Spleen (tissue), 11 donors: Measurements from ENCODE around the gene RB1. TPM values are rescaled to one million over a fixed set of nuclear protein-coding genes. Genes with fewer than 3 reads are reported as not detected.

Source experiments
- DNase-seq: peaks from one replicate; pipeline ENCODE4 v3.0.0-alpha.2; 2020
- H3K27ac ChIP-seq, 8 donors: fragments of 200-600 bp; sonication (generic) in 7 of 8; 1 replicate in 4 of 8; 2 replicates in 4 of 8; pipeline versions ENCODE4 v1.5.0 to v1.8.0; 2016 to 2021; ENCODE audit warnings: inconsistent platforms in 4 of 8, mild to moderate bottlenecking in 4 of 8, moderate library complexity in 1 of 8
- H3K27me3 ChIP-seq, 7 donors: fragments of 200-600 bp; sonication (generic) in 6 of 7; replicated peaks in 1 of 7; 1 replicate in 4 of 7; 2 replicates in 3 of 7; pipeline versions ENCODE4 v1.5.0 to v1.8.0; 2016 to 2021; ENCODE audit warnings: inconsistent platforms in 3 of 7, mild to moderate bottlenecking in 1 of 7
- H3K36me3 ChIP-seq, 6 donors: fragments of 200-600 bp; sonication (generic) in 5 of 6; 1 replicate in 4 of 6; 2 replicates in 2 of 6; pipeline versions ENCODE4 v1.5.0 to v1.8.0; 2016 to 2021; ENCODE audit warnings: inconsistent platforms in 2 of 6
- H3K4me1 ChIP-seq, 6 donors: fragments of 200-600 bp; sonication (generic) in 5 of 6; 1 replicate in 3 of 6; 2 replicates in 3 of 6; pipeline versions ENCODE4 v1.5.0 to v1.8.0; 2016 to 2021; ENCODE audit warnings: inconsistent platforms in 3 of 6
- H3K4me3 ChIP-seq, 8 donors: fragments of 200-600 bp; sonication (generic) in 7 of 8; 1 replicate in 4 of 8; 2 replicates in 4 of 8; pipeline versions ENCODE4 v1.5.0 to v1.8.0; 2016 to 2021; ENCODE audit warnings: inconsistent platforms in 4 of 8, mild to moderate bottlenecking in 4 of 8, moderate library complexity in 2 of 8
- H3K9me3 ChIP-seq, 8 donors: fragments of 200-600 bp; sonication (generic) in 7 of 8; 1 replicate in 4 of 8; 2 replicates in 4 of 8; pipeline versions ENCODE4 v1.5.0 to v1.8.0; 2016 to 2021; ENCODE audit warnings: inconsistent platforms in 4 of 8
- CTCF ChIP-seq, 11 experiments: fragments of 200-600 bp in 7 of 11; fragments of 450-650 bp in 4 of 11; sonication (generic) in 4 of 11; IDR thresholded peaks in 8 of 11; conservative IDR thresholded peaks in 3 of 11; 1 replicate in 7 of 11; 2 replicates in 4 of 11; pipeline versions ENCODE4 v1.4.0 to v1.8.0; 2016 to 2021; ENCODE audit warnings: antibody characterized with exemption in 11 of 11, inconsistent platforms in 4 of 11, mild to moderate bottlenecking in 1 of 11
- POLR2A ChIP-seq, 3 donors: fragments of 450-650 bp; IDR thresholded peaks; one replicate each; pipeline ENCODE4 v1.5.1; 2017; ENCODE audit warnings: antibody characterized with exemption in 3 of 3, mild to moderate bottlenecking in 1 of 3
- POLR2AphosphoS5 ChIP-seq, 3 donors: sonication (generic); formaldehyde crosslinking; IDR thresholded peaks; one replicate each; pipeline ENCODE4 v1.5.1; 2017; ENCODE audit warnings: antibody characterized with exemption in 3 of 3
- WGBS, 5 donors: extraction: QIAGEN DNeasy Blood & Tissue Kit in 3 of 5; methylation state at CpG; one replicate each; pipeline versions ENCODE4 v1.1.5 to v1.1.7; 2013 to 2018; 5-methylcytosine and 5-hydroxymethylcytosine counted together
- intact Hi-C: fragments of 100-400 bp; cut with DNase I; formaldehyde crosslinking; loops from one replicate; pipeline ENCODE4 v1.15.0; 2023; ENCODE audit warnings: low total_unique reads
- polyA plus RNA-seq, 3 donors: library from polyadenylated mRNA; stranded (reverse); fragments of 200-250 nt; gene quantifications; one replicate each; pipeline ENCODE4 v1.2.1, GENCODE V29; 2013
- small RNA-seq, 4 donors: library from RNA; depleted of rRNA; stranded (forward); fragments of <200 nt; gene quantifications; one replicate each; pipeline ENCODE3, GENCODE V24; 2016
- total RNA-seq, 7 donors: library from RNA; depleted of rRNA in 3 of 7; stranded (reverse); fragments of >200 nt in 3 of 7; fragmentation: NEBNext Ultra II Directional in 4 of 7; extraction: Animal tissue kit (Norgen Biotek cat#: 25700) in 4 of 7; gene quantifications; one replicate each; pipeline versions ENCODE4 v1.1.0 to v1.2.1, GENCODE V29; 2016 to 2021
- donor health status: healthy with polysubstance abuse.
- donor health status: DM: no; HTN: no; CAD: no; lungs with moderate emphysema.
- donor health status: DM: no; HTN: no; CAD: no.
- donor health status: Bipolar disorder and iron deficiency.
- donor health status: healthy.
- donor health status: DM: no; HTN: no; CAD: no.
- donor health status: DM: yes; HTN: yes; CAD: no.

The RB1 gene
- total and polyA plus RNA-seq, 10 donors, result 21.3 to 88.0 (median 60.2) TPM

GRCh38 chr13:48526286-48526685 is 222.7 kb downstream of the RB1 start:
- Histone ChIP-seq H3K27me3 (no peaks in the 10 kb centered on the region), H3K36me3 (peaks cover 0 to 8% (median 0%) of the 10 kb centered on the region in 6 donors), H3K4me1 (peaks cover 0 to 38% (median 8%) of the 10 kb centered on the region in 6 donors), H3K27ac (peak overlapping the region in 1 of 8 donors; percentile 13), H3K4me3 (no peak overlapping the region), H3K9me3 (no peaks in the 10 kb centered on the region)
- DNase-seq, result no peak
- TF ChIP-seq POLR2A (IDR thresholded peaks at IDR 0.05) (no peak), CTCF (IDR thresholded peaks at IDR 0.05 in 8 of 11, conservative IDR thresholded peaks at IDR 0.05 in 3 of 11) (no peak), POLR2AphosphoS5 (IDR thresholded peaks at IDR 0.05) (no peak)
- intact Hi-C loops, result no loop called here
- WGBS, 5 donors, result 82 to 89% (median 88%) methylated on average over 10 of the region's 10 CpGs

- intact Hi-C loops, result no loop called here
- Histone ChIP-seq H3K4me3 (no peak overlapping the region), H3K27ac (peak overlapping the region in 1 of 8 donors; percentile 8), H3K4me1 (peaks cover 4 to 49% (median 13%) of the 10 kb centered on the region in 6 donors), H3K9me3 (no peaks in the 10 kb centered on the region), H3K27me3 (no peaks in the 10 kb centered on the region), H3K36me3 (no peaks in the 10 kb centered on the region)
- DNase-seq, result no peak
- no peak for TF ChIP-seq POLR2AphosphoS5 (IDR thresholded peaks at IDR 0.05)
- 80 to 91% (median 86%) methylated on average over 2 of the region's 2 CpGs for WGBS, 5 donors
These were observed 224.4 kb downstream of the RB1 start for GRCh38 chr13:48527955-48528354.

GRCh38 chr13:48528720-48529119 is 225.2 kb downstream of the RB1 start:
- WGBS, 5 donors, result 72 to 82% (median 79%) methylated on average over 3 of the region's 3 CpGs
- Histone ChIP-seq H3K27me3 (no peaks in the 10 kb centered on the region), H3K4me1 (peaks cover 9 to 56% (median 21%) of the 10 kb centered on the region in 6 donors), H3K9me3 (no peaks in the 10 kb centered on the region), H3K36me3 (no peaks in the 10 kb centered on the region), H3K27ac (peak overlapping the region in 2 of 8 donors; percentile 1 to 8), H3K4me3 (no peak overlapping the region)
- no peak for DNase-seq
- intact Hi-C loops, result no loop called here
- TF ChIP-seq POLR2AphosphoS5 (IDR thresholded peaks at IDR 0.05) (no peak), CTCF (IDR thresholded peaks at IDR 0.05 in 8 of 11, conservative IDR thresholded peaks at IDR 0.05 in 3 of 11) (no peak), POLR2A (IDR thresholded peaks at IDR 0.05) (no peak)

GRCh38 chr13:48530833-48531232 is 227.3 kb downstream of the RB1 start:
- no peaks in the 10 kb centered on the region for H3K36me3 ChIP-seq
- H3K4me3 ChIP-seq, result no peak overlapping the region
- DNase-seq, result no peak
- H3K27me3 ChIP-seq, result no peaks in the 10 kb centered on the region
- no peaks in the 10 kb centered on the region for H3K9me3 ChIP-seq
- H3K4me1 ChIP-seq, result peaks cover 9 to 66% (median 25%) of the 10 kb centered on the region in 6 donors
- TF ChIP-seq CTCF (IDR thresholded peaks at IDR 0.05 in 8 of 11, conservative IDR thresholded peaks at IDR 0.05 in 3 of 11), result no peak
- TF ChIP-seq POLR2A (IDR thresholded peaks at IDR 0.05), result no peak
- no peak for TF ChIP-seq POLR2AphosphoS5 (IDR thresholded peaks at IDR 0.05)
- WGBS, 5 donors, result 73 to 88% (median 79%) methylated on average over 6 of the region's 6 CpGs
- intact Hi-C loops, result no loop called here
- H3K27ac ChIP-seq, result peak overlapping the region in 6 of 8 donors; percentile 96 to 99 (median 99)

Small RNAs within 50 kb of the gene (small RNA-seq; reads per million reads assigned to genes)
- 0 reads per million in 4 donors for gene RF00017

Other genes starting within 250 kb of the RB1 start
- gene MED4, start 208.6 kb upstream of the RB1 start, total RNA-seq, result 10 to 100 TPM; 35.7 to 50.8 (median 38.1) TPM
- 10 to 100 TPM; 47.3 to 61.7 (median 61.6) TPM for gene MED4, start 208.6 kb upstream of the RB1 start, polyA plus RNA-seq
- 100 to 1,000 TPM; 603 to 890 (median 793) TPM for gene ITM2B, start 70.5 kb upstream of the RB1 start, total RNA-seq
- gene ITM2B, start 70.5 kb upstream of the RB1 start, polyA plus RNA-seq, result 100 to 1,000 TPM; 244 to 311 (median 249) TPM
- 10 to 100 TPM; 26.5 to 44.2 (median 32.9) TPM for gene LPAR6, start 109.4 kb downstream of the RB1 start, total RNA-seq
- gene LPAR6, start 109.4 kb downstream of the RB1 start, polyA plus RNA-seq, result 10 to 100 TPM; 29.4 to 39.6 (median 33.1) TPM
- 10 to 100 TPM; 14.4 to 19.6 (median 15.9) TPM for gene RCBTB2, start 229.3 kb downstream of the RB1 start, total RNA-seq
- gene RCBTB2, start 229.3 kb downstream of the RB1 start, polyA plus RNA-seq, result 10 to 100 TPM in 2 of 3 donors, 1 to 10 TPM in 1; 6.7 to 14.1 (median 12.5) TPM